ENCODE data around the gene CEP57. TPM values are rescaled to one million over a fixed set of nuclear protein-coding genes. Genes with fewer than 3 reads are reported as not detected.
"Not testable (repeated sequence)": the region's sequence is repeated elsewhere in the genome, so short reads cannot be mapped to it uniquely, and the experiment has no call there.

CEP57 gene
- total RNA-seq, 1 donor from 2014 or later, result 61.3 TPM

GRCh38 chr11:95853862-95854261 lies 63.6 kb downstream of the CEP57 start:
- Mint-ChIP-seq H3K9me3 (no peaks in the 10 kb centered on the region), H3K4me1 (ENCODE audit: unreplicated experiment) (peaks cover 5% of the 10 kb centered on the region), H3K36me3 (peaks cover 20% of the 10 kb centered on the region), H3K27ac (no peak overlapping the region), H3K4me3 (no peak overlapping the region), H3K27me3 (no peaks in the 10 kb centered on the region)
- no peak for DNase-seq (ENCODE audit: extremely low spot score, unreplicated experiment)
- no peak for TF ChIP-seq CTCF (conservative IDR thresholded peaks at IDR 0.05)

GRCh38 chr11:95854362-95854761 lies 64.1 kb downstream of the CEP57 start:
- DNase-seq (ENCODE audit: extremely low spot score, unreplicated experiment); H3K9me3 Mint-ChIP-seq; H3K27me3 Mint-ChIP-seq; H3K27ac Mint-ChIP-seq; H3K4me1 Mint-ChIP-seq (ENCODE audit: unreplicated experiment); H3K4me3 Mint-ChIP-seq: not testable (repeated sequence)
- H3K36me3 Mint-ChIP-seq, result peaks cover 24% of the 10 kb centered on the region

- not testable (repeated sequence) for H3K27me3 Mint-ChIP-seq
Observed at GRCh38 chr11:95860024-95860423, 69.7 kb downstream of the CEP57 start.

GRCh38 chr11:95863486-95864140 lies 73.3 kb downstream of the CEP57 start:
- DNase-seq (ENCODE audit: extremely low spot score, unreplicated experiment), result no peak
- no peak for TF ChIP-seq CTCF (conservative IDR thresholded peaks at IDR 0.05)
- H3K36me3 Mint-ChIP-seq, result peaks cover 32% of the 10 kb centered on the region
- no peaks in the 10 kb centered on the region for H3K9me3 Mint-ChIP-seq
- H3K4me1 Mint-ChIP-seq (ENCODE audit: unreplicated experiment), result no peaks in the 10 kb centered on the region
- H3K27ac Mint-ChIP-seq, result no peak overlapping the region
- H3K27me3 Mint-ChIP-seq, result no peaks in the 10 kb centered on the region
- H3K4me3 Mint-ChIP-seq, result no peak overlapping the region

More at GRCh38 chr11:95860024-95860423, 69.7 kb downstream of the CEP57 start:
- H3K4me3 Mint-ChIP-seq; H3K9me3 Mint-ChIP-seq; DNase-seq (ENCODE audit: extremely low spot score, unreplicated experiment); H3K4me1 Mint-ChIP-seq (ENCODE audit: unreplicated experiment); H3K27ac Mint-ChIP-seq: not testable (repeated sequence)
- H3K36me3 Mint-ChIP-seq, result peaks cover 30% of the 10 kb centered on the region

GRCh38 chr11:95867105-95867504 lies 76.8 kb downstream of the CEP57 start:
- H3K36me3 Mint-ChIP-seq, result peaks cover 26% of the 10 kb centered on the region
- H3K9me3 Mint-ChIP-seq, result no peaks in the 10 kb centered on the region
- H3K4me3 Mint-ChIP-seq, result no peak overlapping the region
- H3K4me1 Mint-ChIP-seq (ENCODE audit: unreplicated experiment), result no peaks in the 10 kb centered on the region
- H3K27me3 Mint-ChIP-seq, result no peaks in the 10 kb centered on the region
- no peak for DNase-seq (ENCODE audit: extremely low spot score, unreplicated experiment)
- TF ChIP-seq CTCF (conservative IDR thresholded peaks at IDR 0.05), result no peak
- no peak overlapping the region for H3K27ac Mint-ChIP-seq

- not testable (repeated sequence) for H3K27me3 Mint-ChIP-seq; H3K4me1 Mint-ChIP-seq (ENCODE audit: unreplicated experiment); H3K9me3 Mint-ChIP-seq; H3K4me3 Mint-ChIP-seq; DNase-seq (ENCODE audit: extremely low spot score, unreplicated experiment); H3K27ac Mint-ChIP-seq
- H3K36me3 Mint-ChIP-seq, result peaks cover 16% of the 10 kb centered on the region
Observed at GRCh38 chr11:95870877-95871276, 80.6 kb downstream of the CEP57 start.

GRCh38 chr11:95877291-95877690 lies 87.0 kb downstream of the CEP57 start:
- Mint-ChIP-seq H3K27ac (no peak overlapping the region), H3K27me3 (no peaks in the 10 kb centered on the region), H3K4me3 (no peak overlapping the region), H3K36me3 (peaks cover 32% of the 10 kb centered on the region), H3K4me1 (ENCODE audit: unreplicated experiment) (no peaks in the 10 kb centered on the region), H3K9me3 (peaks cover 4% of the 10 kb centered on the region)
- DNase-seq (ENCODE audit: extremely low spot score, unreplicated experiment), result no peak
- TF ChIP-seq CTCF (conservative IDR thresholded peaks at IDR 0.05), result no peak

Other genes starting within 250 kb of the CEP57 start
- gene FAM76B, start 716 bp upstream of the CEP57 start, total RNA-seq (ENCODE audit: low replicate concordance), result 17.1 and 30.7 TPM in 2 replicates
- gene MTMR2, start 133.6 kb downstream of the CEP57 start, total RNA-seq (ENCODE audit: low replicate concordance), result 34.4 and 38.9 TPM in 2 replicates

All from type B pancreatic cell (in vitro differentiated cells).